ENCODE data around the gene SORCS2.

Gene SORCS2

DNA sequence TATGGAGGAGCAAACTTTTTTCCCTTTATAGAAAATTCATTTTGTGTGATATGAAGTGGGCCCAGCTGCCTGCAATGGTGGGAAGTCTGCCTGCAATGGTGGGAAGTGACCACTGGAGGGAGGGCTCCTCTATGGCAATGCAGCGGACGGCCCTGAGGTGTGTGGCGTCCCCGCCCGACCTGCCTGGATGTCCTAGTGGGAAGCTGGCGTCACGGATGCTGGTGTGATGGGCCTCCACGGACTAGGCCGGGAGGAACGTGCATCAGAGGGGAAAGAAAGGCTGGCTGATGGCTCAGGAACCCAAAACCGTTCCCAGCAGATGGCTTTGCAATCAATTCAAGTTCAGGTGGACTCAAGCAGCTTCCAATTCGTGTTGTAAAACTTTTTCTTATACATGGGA is 569.4 kb downstream of the SORCS2 start:
- in situ Hi-C loops (cut with MboI; ENCODE audit: low sequenced_read_pairs): no loop called here

DNA sequence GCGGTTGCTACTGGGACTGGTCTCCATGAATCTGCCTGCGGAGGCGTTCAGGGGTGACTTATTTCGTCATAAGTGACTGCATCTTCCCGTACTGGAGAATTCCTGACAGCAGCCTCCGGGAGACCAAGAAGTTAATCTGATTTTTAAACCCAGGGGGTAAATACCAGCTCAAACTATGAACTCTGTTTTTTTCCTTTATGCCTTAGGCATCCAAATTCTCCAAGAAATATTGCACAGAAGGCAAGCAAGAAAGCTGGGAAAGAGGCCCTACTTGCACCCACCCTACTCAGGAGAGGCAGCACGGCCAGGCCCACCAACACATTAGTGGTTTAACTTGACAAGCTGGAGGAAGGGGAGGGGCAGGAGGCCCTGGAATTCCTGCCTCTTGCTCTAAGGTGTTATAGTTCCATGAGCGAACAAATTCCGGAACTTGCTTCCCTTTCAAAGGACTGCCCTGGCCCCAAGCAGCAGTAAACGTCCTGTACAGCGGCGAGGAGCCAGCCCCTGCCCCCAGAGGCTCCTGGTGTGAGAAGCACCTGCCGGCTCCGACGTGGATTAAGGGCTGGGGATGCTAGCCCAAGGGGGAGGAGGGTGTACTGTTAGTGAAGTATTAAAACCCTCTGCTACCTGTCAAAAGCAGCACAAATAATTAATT is 570.2 kb downstream of the SORCS2 start:
- in situ Hi-C loops (cut with MboI; ENCODE audit: low sequenced_read_pairs): no loop called here

DNA sequence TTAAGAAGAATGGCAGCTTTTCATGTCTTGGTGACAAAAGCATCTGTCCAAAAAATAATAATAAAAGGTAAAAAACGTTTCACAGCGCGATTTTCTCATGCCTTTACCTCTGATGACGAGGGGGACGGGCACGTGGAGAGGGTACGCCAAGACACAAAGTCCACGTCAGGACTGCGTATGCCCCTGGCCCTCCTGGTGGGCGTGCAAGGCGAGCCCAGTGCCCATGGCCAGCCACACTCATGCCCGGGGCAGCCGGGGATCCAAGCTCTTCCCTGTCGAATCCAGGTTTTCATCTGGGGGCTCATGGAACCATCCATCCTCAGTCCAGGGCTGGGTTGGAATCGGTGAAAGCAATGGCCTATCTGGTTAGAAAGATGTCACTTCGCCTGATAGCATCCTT is 570.8 kb downstream of the SORCS2 start:
- in situ Hi-C loops (cut with MboI; ENCODE audit: low sequenced_read_pairs): no loop called here

DNA sequence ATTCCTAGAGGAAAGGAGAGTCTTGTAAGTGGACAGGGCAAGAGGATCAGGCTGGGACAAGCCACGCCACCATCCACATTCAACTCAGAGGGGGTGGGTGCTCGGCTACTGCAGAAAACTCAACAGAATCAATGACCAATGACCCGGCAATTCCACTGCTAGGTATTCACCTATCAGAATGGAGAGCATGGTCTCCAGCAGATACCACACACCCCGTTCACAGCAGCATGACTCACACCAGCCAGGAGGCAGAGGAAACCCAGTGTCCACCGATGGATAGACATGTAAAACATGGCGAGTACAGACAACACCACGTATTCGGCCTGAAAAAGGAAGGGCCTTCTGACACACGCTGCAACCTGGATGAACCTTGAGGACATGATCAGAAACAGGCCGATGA is 571.5 kb downstream of the SORCS2 start:
- in situ Hi-C loops (cut with MboI; ENCODE audit: low sequenced_read_pairs): no loop called here

DNA sequence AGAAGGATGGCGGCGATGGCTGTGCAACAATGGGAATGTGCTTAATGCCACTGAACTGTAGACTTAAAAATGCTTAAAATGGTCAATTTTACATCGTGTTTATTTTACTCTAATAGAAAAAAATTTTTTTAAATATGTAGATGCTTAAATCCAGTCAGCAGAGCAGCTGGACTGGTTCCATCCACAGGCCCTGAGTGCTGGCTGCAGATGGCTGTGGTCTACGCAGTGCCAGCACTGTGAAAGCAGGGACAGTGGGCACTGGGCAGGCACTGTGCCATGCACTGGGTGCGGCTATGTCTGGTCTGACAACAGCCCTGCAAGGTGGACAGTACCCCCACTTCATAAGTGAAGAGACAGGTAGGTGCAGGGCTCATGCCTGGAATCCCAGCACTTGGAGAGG is 572.1 kb downstream of the SORCS2 start:
- in situ Hi-C loops (cut with MboI; ENCODE audit: low sequenced_read_pairs): no loop called here

DNA sequence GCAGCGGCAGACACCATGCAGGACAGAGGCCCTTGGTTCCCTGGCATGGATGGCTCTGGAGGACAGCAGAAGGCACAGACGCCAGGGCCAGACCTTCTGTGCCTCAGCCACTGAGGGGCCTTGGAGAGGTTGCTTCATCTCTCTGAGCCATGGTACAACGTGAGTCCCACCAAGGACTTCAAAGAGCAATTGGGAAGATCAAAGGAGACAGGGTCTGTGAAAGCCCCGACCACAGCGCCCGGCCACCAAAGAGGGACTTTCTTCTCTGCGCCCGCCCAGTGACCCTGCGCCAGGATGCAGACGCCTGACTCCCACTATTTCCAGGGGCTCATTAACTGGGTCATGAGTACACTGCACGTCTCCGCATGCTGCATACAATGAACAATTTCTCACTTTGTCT is 573.3 kb downstream of the SORCS2 start:
- in situ Hi-C loops (cut with MboI; ENCODE audit: low sequenced_read_pairs): no loop called here

DNA sequence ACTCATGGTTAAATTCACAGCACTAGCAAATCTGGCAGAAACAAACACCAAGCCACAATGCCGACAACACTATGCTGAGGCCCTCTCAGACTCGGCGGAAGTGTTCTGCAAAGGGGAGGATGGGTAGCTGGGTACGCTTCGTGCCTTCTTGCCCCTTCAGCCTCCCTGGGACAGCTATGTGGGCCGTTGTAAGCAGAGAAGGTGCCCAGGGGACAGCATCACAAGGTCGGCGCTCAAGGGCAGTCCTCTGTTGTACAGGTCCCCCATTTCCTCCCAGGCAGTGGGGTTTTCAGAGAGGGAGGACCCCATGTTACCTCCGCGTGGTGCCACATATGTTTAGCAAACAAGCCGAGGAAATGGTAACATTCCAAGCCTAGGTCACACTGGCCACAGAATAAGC is 573.7 kb downstream of the SORCS2 start:
- in situ Hi-C loops (cut with MboI; ENCODE audit: low sequenced_read_pairs): no loop called here

DNA sequence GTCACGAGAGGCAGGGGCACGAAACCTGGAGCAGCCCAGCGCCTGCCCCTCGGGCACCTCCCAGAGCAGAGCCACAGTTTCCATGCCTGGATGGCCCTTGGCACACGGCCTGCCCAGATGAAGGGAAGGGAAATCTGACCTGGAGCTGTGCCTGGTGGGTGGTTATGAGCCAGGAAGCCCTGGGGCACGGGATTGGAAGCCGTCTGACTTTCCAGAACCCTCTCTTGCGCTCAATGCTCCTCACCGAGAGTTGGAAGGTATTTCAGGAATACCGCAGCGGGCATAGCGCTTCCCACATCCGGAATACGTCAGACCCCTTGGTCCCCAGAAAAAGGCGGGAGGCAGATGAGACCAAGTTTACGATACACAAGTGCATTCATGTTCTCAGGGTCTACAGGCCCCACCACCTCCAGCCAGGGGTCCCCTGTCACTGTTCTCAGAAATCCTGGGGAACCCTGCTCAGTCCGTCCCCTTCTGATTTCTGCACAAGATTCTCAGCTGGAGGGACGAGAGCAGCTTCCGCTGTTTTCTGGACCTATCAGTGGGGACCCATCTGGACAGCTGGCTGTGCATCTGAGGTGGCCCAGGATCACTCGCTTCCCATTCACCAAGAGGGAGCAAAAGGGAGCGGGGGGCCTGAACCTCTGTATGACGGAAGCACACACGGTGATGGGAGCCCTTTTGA is 574.5 kb downstream of the SORCS2 start:
- in situ Hi-C loops (cut with MboI; ENCODE audit: low sequenced_read_pairs): no loop called here

DNA sequence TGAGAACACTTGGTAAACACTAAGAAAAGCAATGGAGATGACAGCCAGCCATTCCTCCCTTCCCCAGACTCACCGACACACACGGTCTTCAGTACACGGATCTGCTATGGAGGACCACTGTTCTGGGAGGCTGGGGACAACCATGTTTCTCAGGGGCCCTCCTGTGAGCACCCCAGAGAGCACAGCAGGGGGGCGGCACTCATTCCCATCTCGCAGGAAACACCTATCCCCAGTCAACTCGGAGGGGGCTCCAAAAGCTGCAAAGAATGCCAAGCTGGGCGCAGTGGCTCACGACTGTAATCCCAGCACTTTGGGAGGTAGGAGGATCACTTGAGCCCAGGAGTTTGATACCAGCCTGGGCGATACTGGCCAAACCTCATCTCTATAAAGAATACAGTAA is 575.2 kb downstream of the SORCS2 start:
- in situ Hi-C loops (cut with MboI; ENCODE audit: low sequenced_read_pairs): no loop called here

DNA sequence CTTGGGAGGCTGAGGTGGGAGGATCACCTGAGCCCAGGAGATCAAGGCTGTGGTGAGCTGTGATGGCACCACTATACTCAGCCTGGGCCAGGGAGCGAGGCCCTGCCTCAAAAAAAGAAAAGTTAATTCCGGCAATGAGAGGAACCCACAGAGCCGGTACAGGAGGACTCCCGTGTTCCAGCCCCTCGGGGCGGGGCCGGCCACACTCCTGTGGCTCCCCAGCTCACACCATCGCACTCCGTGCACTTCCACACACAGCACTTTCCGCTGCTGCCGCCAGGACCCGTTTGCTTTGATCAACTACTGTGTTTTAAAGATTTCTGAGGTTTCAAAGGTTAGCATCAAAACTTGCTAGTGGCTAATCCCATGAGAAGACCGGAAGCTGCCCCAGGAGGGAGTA is 575.6 kb downstream of the SORCS2 start:
- in situ Hi-C loops (cut with MboI; ENCODE audit: low sequenced_read_pairs): no loop called here

DNA sequence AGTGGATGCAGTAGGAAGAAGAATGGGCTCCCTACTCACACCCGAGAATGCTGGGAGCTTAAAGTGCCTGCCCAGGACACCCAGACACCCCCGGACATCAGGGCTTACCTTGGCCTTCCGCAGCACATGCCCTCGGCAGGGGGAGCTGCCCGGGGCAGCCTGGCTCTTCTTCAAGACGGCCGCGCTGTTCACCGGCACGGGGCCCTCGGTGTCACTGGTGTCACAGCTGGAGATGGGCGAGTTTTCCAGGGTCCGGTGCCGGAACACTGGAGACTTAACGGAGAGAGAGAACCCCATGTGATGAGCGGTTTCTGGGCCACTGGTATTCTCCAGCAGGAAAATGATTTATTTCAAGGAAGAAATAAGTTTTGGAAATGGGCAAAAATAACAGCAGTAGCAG is 576.4 kb downstream of the SORCS2 start:
- in situ Hi-C loops (cut with MboI; ENCODE audit: low sequenced_read_pairs): no loop called here

DNA sequence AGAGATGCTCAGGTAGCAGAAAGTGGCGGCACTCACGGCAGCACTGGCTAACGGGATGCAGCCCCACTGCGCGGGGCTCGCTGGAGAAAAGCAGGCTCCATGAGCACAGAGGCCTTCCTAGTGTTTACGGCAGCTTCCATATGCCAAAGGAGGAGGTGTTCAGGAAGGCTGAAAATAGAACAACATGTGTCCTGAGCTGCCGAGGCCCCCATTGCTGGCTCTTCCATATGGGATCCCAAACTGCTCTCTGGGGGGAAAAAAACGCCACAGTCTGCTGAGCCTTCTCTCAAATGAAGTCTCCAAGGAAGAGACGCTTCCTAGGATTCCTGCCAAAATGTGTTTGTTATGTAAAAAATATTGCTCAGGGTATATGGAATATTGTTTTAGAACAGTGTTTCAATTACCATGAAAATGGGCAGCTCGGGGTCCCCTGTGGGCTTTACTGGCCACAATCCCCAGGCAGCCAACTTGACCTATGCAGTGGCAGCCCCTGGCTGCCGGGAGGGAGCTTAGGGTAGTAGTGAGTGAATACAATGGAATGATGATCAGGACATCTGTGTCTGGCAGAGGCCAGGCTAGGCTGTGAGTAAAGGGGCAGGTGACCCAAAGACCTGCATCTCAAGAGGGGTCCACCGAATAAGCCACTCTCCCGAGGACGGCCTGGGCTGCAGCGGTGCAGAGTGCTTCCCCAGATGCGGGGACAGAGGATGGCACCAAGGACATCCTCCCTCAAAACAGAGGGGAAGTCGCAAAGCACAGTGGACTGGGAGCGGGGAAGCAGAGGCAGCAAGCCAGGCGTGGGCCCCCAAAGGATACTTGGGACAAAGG is 577.3 kb downstream of the SORCS2 start:
- in situ Hi-C loops (cut with MboI; ENCODE audit: low sequenced_read_pairs): no loop called here

DNA sequence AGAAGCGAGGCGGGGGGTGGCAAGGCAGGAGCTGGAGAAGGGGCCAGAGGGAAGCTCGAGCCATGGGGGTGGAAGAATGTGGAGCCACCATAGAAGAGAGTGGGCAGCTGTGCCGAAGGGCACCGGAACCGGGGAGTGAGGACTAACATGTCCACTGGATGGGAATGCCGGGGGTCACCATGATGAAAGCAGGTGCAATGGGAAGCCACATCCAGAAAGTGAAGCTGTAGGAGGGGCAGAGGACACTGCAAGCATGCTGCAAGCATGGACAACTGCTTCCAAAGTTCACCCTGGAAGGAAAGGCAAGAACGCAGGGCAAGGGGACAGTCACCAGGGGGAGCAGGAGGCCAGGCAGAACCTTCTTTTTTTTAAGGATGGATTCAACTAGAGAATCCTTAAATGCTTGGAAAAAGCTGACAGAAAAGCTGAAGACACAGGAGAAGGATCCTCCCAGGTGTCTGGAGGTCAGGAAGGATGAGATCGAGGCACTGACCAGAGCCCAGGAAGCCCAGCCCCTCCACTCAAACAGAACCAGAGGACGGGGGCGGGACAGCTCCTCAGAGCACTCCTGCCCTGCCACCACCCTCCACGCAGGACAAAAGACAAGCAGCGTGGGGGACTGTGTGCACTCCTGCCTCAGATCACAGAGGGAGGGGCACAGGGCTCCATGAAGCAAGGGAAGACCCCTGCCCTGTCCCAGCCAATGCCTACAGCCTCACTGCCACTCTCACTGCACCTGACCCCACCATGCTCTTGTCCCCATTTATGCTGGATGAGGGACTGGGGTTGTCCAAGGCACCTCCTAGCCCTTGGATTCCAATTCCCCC is 578.1 kb downstream of the SORCS2 start:
- in situ Hi-C loops (cut with MboI; ENCODE audit: low sequenced_read_pairs): no loop called here

DNA sequence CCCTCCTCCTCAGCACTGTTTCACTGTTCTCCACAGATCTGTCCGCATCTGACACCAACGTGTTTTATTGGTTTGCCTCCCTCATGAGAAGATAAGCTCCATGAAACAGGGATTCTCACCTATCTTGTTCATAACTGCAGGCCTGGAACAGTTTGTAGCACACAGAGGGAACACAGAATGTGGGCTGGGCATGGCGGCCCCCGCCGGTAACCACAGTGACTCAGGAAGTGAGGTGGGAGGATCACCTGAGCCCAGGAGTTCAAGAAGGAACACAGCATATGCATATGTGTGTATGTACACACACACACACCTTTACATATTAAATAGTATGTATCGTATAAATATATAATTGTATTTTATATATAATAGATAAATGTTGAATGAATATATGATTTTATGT is 578.7 kb downstream of the SORCS2 start:
- in situ Hi-C loops (cut with MboI; ENCODE audit: low sequenced_read_pairs): no loop called here

DNA sequence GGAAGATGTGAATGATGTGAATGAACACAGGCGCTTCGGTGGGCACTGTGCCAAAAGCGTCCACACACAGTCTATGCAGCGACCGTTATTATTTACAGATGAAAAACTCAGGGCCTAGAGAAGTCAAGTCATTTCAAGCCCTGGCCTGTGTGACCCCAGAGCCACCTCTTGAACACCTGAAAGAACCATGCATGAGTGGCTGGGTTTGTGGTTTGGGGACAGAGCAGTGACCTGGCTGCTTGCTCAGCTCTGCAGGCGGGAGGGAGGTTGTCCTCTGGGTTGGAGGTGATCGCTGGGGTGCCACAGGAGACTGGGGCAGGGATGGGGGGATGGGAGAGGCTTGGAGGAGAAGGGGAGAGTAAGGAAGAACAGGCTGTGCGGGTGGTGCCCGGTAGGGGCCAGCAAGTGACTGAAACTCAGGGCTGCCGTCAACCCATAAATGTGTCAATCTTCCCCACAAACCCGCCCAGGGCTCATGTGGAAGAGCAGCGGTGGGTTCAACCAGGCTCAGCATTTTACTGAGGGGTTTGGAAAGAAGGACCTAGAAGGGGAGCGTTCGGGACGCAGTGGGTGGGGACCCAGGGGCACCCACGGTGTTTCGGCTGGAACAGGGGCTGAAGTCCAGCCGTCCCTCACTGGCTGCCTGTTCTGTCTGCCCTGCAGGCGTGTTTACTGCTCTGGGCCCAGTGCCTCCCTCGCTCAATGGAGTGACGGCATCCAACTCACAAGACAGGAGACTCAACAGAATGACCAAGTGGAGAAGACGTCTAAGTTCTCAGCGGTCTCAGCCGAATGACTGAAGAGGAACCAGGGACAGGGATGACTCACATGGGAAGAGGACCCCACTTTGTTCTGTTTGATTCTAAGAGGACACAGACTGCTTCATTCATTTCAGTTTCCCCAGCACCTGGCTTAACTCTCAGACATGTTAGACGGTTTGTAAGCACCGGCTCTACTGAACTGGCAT is 579.5 kb downstream of the SORCS2 start:
- in situ Hi-C loops (cut with MboI; ENCODE audit: low sequenced_read_pairs): no loop called here

DNA sequence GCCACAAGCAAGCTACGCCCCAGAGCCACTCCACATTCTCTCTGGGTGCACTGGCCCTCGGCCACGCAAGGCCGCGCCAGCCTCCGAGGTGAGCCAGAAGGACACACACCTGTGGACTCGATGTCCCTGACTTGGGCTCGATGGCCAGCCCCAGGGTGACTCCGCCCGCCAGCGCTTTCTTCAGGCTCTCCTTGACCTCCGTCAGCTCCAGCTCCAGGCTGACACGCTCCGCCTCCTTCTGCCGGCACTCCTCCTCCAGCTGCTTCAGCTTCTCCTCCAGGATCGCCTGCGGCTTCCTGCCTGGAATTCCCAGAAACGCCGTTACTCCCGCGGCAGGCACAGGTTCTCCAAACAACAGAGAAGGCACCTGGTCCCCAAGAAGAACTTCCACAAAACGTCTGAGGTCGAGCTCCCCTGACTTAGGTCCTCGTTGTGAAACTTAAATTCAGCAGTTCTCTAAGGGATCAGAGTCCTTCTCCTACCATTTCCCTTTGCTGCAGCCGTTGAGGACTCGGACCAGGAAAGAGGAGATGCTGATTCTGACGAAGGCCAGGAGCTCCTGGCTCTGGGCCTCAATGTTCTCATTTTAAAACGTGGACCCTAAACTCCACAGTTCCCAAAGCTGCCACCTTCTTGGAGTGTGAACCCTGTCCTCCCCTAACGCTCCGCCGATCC is 580.5 kb downstream of the SORCS2 start:
- in situ Hi-C loops (cut with MboI; ENCODE audit: low sequenced_read_pairs): no loop called here

DNA sequence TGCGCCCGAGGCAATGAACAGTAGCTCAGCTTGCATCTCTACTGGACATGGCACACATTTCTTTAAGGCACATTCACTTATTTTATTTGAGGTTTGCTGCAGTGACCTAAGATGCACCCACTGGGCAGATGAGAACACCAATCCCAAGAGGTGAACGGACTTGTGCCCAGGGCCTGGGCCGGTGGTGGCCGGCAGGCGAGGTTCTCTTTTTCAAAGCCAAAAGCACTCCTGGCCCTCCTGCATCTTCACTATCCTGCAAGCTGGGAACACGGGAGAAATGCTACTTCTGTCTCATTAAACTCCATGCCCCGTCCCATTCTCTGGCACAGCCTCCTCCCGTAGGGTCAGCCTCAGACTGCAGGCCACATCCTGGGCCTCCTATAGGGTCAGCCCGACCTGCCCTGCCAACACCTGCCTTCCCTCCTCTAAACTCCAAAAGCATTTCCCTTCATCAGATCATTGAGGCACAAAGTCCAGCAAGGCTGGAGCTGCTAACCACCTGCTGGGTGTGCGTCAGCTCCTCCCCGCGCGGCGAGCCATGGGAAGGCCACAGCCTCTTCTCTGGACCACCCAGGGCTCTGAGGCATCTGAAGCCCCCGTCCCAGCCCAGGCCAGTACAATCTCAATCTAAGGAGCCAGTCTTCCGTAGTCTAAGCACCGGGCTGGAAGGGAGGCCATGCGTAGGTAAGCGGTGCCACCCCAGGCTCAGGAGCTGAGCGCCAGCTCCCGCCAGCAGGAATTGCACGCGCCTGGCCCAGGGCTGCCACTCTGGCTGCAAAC is 581.3 kb downstream of the SORCS2 start:
- in situ Hi-C loops (cut with MboI; ENCODE audit: low sequenced_read_pairs): no loop called here
